Tibial nerve (tissue), 4 donors: ENCODE data around the gene FOLR2. TPM values are rescaled to one million over a fixed set of nuclear protein-coding genes. Genes with fewer than 3 reads are reported as not detected.

Source experiments
- DNase-seq, 2 donors: peaks; one replicate each; pipeline ENCODE4 v3.0.0-alpha.2; 2019; ENCODE audit warnings: low spot score in 2 of 2
- H3K27ac ChIP-seq, 4 donors: fragments of 200-600 bp; sonication (generic) in 3 of 4; one replicate each; pipeline ENCODE4 v1.5.1; 2017 to 2019; ENCODE audit warnings: mild to moderate bottlenecking in 1 of 4
- H3K27me3 ChIP-seq, 2 donors: fragments of 200-600 bp; sonication (generic) in 1 of 2; one replicate each; pipeline versions ENCODE4 v1.5.1 to v1.6.0; 2017 to 2019
- H3K36me3 ChIP-seq, 3 donors: fragments of 200-600 bp; sonication (generic); one replicate each; pipeline ENCODE4 v1.5.1; 2018 to 2019
- H3K4me1 ChIP-seq, 4 donors: fragments of 200-600 bp; sonication (generic) in 3 of 4; one replicate each; pipeline ENCODE4 v1.5.1; 2017 to 2019
- H3K4me3 ChIP-seq, 4 donors: fragments of 200-600 bp; sonication (generic) in 3 of 4; one replicate each; pipeline ENCODE4 v1.5.1; 2017 to 2019; ENCODE audit warnings: mild to moderate bottlenecking in 1 of 4, moderate library complexity in 1 of 4
- H3K9me3 ChIP-seq, 4 donors: fragments of 200-600 bp; sonication (generic) in 3 of 4; one replicate each; pipeline ENCODE4 v1.5.1; 2017 to 2019
- CTCF ChIP-seq, 5 experiments: fragments of 200-600 bp in 3 of 5; fragments of 450-650 bp in 2 of 5; sonication (generic) in 3 of 5; IDR thresholded peaks; one replicate each; pipeline ENCODE4 v1.5.1; 2016 to 2019; ENCODE audit warnings: antibody characterized with exemption in 5 of 5, mild to moderate bottlenecking in 3 of 5, moderate library complexity in 2 of 5
- EP300 ChIP-seq, 2 donors: sonication (generic); formaldehyde crosslinking; IDR thresholded peaks; one replicate each; pipeline ENCODE4 v1.6.1; 2017; ENCODE audit warnings: antibody characterized with exemption in 2 of 2, mild to moderate bottlenecking in 1 of 2
- POLR2A ChIP-seq, 2 donors: fragments of 450-650 bp; IDR thresholded peaks; one replicate each; pipeline ENCODE4 v1.6.1; 2017; ENCODE audit warnings: antibody characterized with exemption in 2 of 2, mild to moderate bottlenecking in 2 of 2, moderate library complexity in 2 of 2
- WGBS, 2 donors: methylation state at CpG; one replicate each; pipeline ENCODE4 v1.1.5; 2018; 5-methylcytosine and 5-hydroxymethylcytosine counted together
- total RNA-seq, 4 donors: library from RNA; depleted of rRNA; stranded (reverse); fragments of >200 nt; gene quantifications; one replicate each; pipeline ENCODE4 v1.1.0, GENCODE V29; 2016

Gene FOLR2
- total RNA-seq, 4 donors from 2014 or later = 27.8 to 60.9 (median 35.7) TPM

DNA sequence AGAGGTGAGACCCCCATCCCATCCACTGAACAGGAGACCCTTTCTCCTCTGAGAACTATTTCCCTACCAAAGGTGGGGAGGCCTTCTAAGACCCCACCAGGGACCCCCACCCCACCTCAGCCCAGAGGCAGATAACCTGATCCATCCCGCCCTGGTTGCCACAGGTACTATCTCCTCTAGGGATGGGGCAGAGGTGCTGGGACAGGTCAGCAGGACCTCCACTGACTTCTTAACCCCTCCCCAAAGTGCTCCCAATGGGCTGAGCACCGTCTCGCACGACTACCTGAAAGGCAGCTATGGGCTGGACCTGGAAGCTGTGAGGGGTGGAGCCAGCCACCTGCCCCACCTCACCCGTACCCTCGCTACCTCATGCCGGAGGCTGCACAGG lies 12.2 kb downstream of the FOLR2 start:
- TF ChIP-seq CTCF (IDR thresholded peaks at IDR 0.05) (no peak), POLR2A (IDR thresholded peaks at IDR 0.05) (no peak), EP300 (IDR thresholded peaks at IDR 0.05) (no peak)
- Histone ChIP-seq H3K9me3 (no peaks in the 10 kb centered on the region), H3K27me3 (no peaks in the 10 kb centered on the region), H3K4me1 (peaks cover 0 to 36% (median 21%) of the 10 kb centered on the region in 4 donors), H3K4me3 (no peak overlapping the region), H3K27ac (no peak overlapping the region), H3K36me3 (peaks cover 0 to 72% (median 23%) of the 10 kb centered on the region in 3 donors)
- no peak for DNase-seq
- WGBS, 2 donors = 87 to 89% methylated on average over 7 of the region's 7 CpGs

DNA sequence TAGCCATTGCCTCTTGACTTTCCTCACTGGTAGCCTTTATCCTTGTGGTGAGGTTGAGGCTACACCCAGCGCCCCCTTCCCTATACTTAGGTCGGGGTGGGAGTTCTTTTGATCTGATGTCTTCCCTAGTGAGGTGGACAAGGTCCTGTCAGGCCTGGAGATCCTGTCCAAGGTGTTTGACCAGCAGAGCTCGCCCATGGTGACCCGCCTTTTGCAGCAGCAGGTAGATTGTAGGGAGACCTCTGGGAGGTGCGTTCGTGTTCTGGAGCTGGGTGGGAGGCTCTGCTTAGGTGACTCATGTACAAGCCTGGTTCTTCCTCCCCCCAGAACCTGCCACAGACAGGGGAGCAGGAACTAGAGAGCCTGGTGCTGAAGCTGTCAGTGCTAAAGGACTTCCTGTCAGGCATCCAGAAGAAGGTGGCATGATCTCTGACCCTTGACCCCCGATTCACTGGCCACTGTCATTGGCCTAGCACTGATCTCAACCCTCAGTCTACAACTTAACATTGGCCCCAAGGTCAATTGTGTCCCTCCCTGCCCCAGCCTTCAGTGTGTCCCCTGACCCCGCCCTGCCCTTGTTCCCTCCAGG lies 12.8 kb downstream of the FOLR2 start:
- DNase-seq = no peak
- Histone ChIP-seq H3K27me3 (no peaks in the 10 kb centered on the region), H3K4me3 (no peak overlapping the region), H3K27ac (no peak overlapping the region), H3K9me3 (no peaks in the 10 kb centered on the region), H3K4me1 (peaks cover 0 to 36% (median 21%) of the 10 kb centered on the region in 4 donors), H3K36me3 (peaks cover 0 to 78% (median 29%) of the 10 kb centered on the region in 3 donors)
- 86 to 93% methylated on average over 8 of the region's 8 CpGs for WGBS, 2 donors
- TF ChIP-seq EP300 (IDR thresholded peaks at IDR 0.05) (no peak), CTCF (IDR thresholded peaks at IDR 0.05) (no peak), POLR2A (IDR thresholded peaks at IDR 0.05) (no peak)

DNA sequence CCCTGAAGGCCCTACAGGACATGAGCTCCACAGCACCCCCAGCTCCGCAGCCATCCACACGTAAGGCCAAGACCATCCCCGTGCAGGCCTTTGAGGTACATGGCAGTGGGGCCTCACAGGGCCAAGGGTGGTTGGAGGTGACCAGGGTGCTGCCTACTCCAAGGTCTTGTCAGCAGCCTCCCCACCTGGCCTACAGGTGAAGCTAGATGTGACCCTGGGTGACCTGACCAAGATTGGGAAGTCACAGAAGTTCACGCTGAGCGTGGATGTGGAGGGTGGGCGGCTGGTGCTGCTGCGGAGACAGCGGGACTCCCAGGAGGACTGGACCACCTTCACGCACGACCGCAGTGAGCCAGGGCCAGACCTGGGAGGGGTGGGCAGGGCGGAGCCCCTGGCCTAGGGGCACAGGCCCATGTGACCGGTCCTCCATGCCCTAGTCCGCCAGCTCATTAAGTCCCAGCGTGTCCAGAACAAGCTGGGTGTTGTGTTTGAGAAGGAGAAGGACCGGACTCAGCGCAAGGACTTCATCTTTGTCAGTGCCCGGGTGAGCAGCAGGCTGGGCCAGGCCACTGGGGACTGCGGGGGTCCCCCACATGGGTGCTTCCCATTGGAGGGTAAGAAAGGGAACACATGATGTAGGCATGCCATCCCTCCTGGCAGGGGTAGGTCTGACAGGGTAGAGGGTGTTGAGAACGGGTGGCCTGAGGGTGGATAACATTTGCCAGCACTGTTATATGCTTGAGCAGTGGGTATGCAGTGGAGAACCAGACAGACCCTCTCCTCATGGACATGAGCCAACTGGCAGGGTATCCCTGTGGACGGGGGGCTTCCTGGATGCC lies 13.6 kb downstream of the FOLR2 start:
- Histone ChIP-seq H3K4me3 (no peak overlapping the region), H3K27ac (no peak overlapping the region), H3K27me3 (no peaks in the 10 kb centered on the region), H3K9me3 (no peaks in the 10 kb centered on the region), H3K4me1 (peaks cover 0 to 38% (median 20%) of the 10 kb centered on the region in 4 donors), H3K36me3 (peaks cover 0 to 85% (median 36%) of the 10 kb centered on the region in 3 donors)
- no peak for DNase-seq
- TF ChIP-seq CTCF (IDR thresholded peaks at IDR 0.05) (no peak), EP300 (IDR thresholded peaks at IDR 0.05) (no peak), POLR2A (IDR thresholded peaks at IDR 0.05) (no peak)
- WGBS, 2 donors = 86 to 92% methylated on average over 19 to 21 of the region's 21 CpGs

DNA sequence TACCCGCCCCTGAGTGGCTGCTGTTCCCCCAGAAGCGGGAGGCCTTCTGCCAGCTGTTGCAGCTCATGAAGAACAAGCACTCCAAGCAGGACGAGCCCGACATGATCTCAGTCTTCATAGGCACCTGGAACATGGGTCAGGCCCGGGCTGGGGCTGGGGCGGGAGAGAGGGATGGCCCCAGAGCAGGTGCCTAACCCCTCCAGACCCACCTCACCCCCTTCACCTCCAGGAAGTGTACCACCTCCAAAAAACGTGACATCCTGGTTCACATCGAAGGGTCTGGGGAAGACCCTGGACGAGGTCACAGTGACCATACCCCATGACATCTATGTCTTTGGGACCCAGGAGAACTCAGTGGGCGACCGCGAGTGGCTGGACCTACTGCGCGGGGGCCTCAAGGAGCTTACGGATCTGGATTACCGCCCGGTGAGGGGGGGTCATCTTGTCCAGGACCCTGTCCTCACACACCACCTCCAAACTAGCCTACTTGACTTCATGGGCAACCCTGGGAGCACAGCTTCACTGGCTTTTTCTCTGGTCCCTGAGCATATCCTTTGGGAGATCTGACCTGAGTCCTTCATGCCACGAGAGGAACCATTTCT lies 14.3 kb downstream of the FOLR2 start:
- H3K27ac ChIP-seq = no peak overlapping the region
- 86 to 89% methylated on average over 13 to 18 of the region's 18 CpGs for WGBS, 2 donors
- H3K9me3 ChIP-seq = no peaks in the 10 kb centered on the region
- DNase-seq = no peak
- no peak overlapping the region for H3K4me3 ChIP-seq
- peaks cover 0 to 38% (median 13%) of the 10 kb centered on the region in 4 donors for H3K4me1 ChIP-seq
- no peaks in the 10 kb centered on the region for H3K27me3 ChIP-seq
- peaks cover 0 to 92% (median 44%) of the 10 kb centered on the region in 3 donors for H3K36me3 ChIP-seq
- no peak for TF ChIP-seq CTCF (IDR thresholded peaks at IDR 0.05)
- TF ChIP-seq EP300 (IDR thresholded peaks at IDR 0.05) = no peak
- TF ChIP-seq POLR2A (IDR thresholded peaks at IDR 0.05) = no peak
